ENCODE results near the gene CMA1. TPM values are rescaled to one million over a fixed set of nuclear protein-coding genes. Genes with fewer than 3 reads are reported as not detected.

Gene CMA1
- polyA plus RNA-seq, 3 donors: not detected

GRCh38 chr14:24513009-24513408, 4.9 kb upstream of the CMA1 start:
- Histone ChIP-seq H3K4me1 (ENCODE audit: control insufficient read depth in 1 of 2, insufficient read depth in 2 of 2, low read length in 2 of 2) (no peaks in the 10 kb centered on the region), H3K4me2 (replicated peaks; ENCODE audit: extremely low read depth, low read length, poor library complexity, severe bottlenecking) (no peak overlapping the region), H3K79me2 (ENCODE audit: insufficient read depth, low read length) (no peaks in the 10 kb centered on the region), H3K9me3 (replicated peaks in 1 of 2; ENCODE audit: control insufficient read depth in 1 of 2, insufficient read depth in 1 of 2, low read length in 2 of 2) (no peaks in the 10 kb centered on the region), H2AFZ (ENCODE audit: insufficient read depth, low read depth, low read length, poor library complexity, severe bottlenecking) (no peak overlapping the region), H3K27me3 (ENCODE audit: control insufficient read depth in 2 of 2, insufficient read depth in 2 of 2, low read length in 2 of 2) (no peaks in the 10 kb centered on the region), H4K20me1 (ENCODE audit: insufficient read depth, low read length) (no peaks in the 10 kb centered on the region), H3K27ac (ENCODE audit: low read depth in 1 of 2, low read length in 2 of 2) (no peak overlapping the region), H3K9ac (ENCODE audit: insufficient read depth, low read length, poor library complexity, severe bottlenecking) (no peak overlapping the region), H3K36me3 (replicated peaks in 1 of 2; ENCODE audit: control insufficient read depth in 1 of 2, insufficient read depth in 2 of 2, low read length in 2 of 2) (no peaks in the 10 kb centered on the region), H3K4me3 (replicated peaks in 1 of 3; ENCODE audit: low read depth in 2 of 3, low read length in 3 of 3) (no peak overlapping the region)
- Mint-ChIP-seq H3K4me3 (no peak overlapping the region), H3K36me3 (no peaks in the 10 kb centered on the region), H3K27me3 (ENCODE audit: low read depth in 3 of 3) (peaks cover 0 to 7% (median 4%) of the 10 kb centered on the region in 3 donors), H3K27ac (no peak overlapping the region), H3K9me3 (no peaks in the 10 kb centered on the region), H3K4me1 (no peaks in the 10 kb centered on the region)
- intact Hi-C loops (cut with micrococcal nuclease): no loop called here
- 60% methylated on average over 1 of the region's 2 CpGs for WGBS (ENCODE audit: insufficient coverage)
- no peak for DNase-seq
- no peak for TF ChIP-seq CTCF (IDR thresholded peaks at IDR 0.05)

GRCh38 chr14:24506443-24506842, 1.6 kb downstream of the CMA1 start:
- intact Hi-C loops (cut with micrococcal nuclease): no loop called here
- WGBS (ENCODE audit: insufficient coverage): 92% methylated on average over 5 of the region's 6 CpGs
- TF ChIP-seq CTCF (IDR thresholded peaks at IDR 0.05): no peak
- Histone ChIP-seq H3K4me2 (replicated peaks; ENCODE audit: extremely low read depth, low read length, poor library complexity, severe bottlenecking) (no peak overlapping the region), H3K36me3 (replicated peaks in 1 of 2; ENCODE audit: control insufficient read depth in 1 of 2, insufficient read depth in 2 of 2, low read length in 2 of 2) (no peaks in the 10 kb centered on the region), H4K20me1 (ENCODE audit: insufficient read depth, low read length) (no peaks in the 10 kb centered on the region), H3K79me2 (ENCODE audit: insufficient read depth, low read length) (no peaks in the 10 kb centered on the region), H3K4me3 (replicated peaks in 1 of 3; ENCODE audit: low read depth in 2 of 3, low read length in 3 of 3) (no peak overlapping the region), H3K4me1 (ENCODE audit: control insufficient read depth in 1 of 2, insufficient read depth in 2 of 2, low read length in 2 of 2) (no peaks in the 10 kb centered on the region), H3K9ac (ENCODE audit: insufficient read depth, low read length, poor library complexity, severe bottlenecking) (no peak overlapping the region), H3K9me3 (replicated peaks in 1 of 2; ENCODE audit: control insufficient read depth in 1 of 2, insufficient read depth in 1 of 2, low read length in 2 of 2) (no peaks in the 10 kb centered on the region), H3K27ac (ENCODE audit: low read depth in 1 of 2, low read length in 2 of 2) (no peak overlapping the region), H3K27me3 (ENCODE audit: control insufficient read depth in 2 of 2, insufficient read depth in 2 of 2, low read length in 2 of 2) (no peaks in the 10 kb centered on the region), H2AFZ (ENCODE audit: insufficient read depth, low read depth, low read length, poor library complexity, severe bottlenecking) (no peak overlapping the region)
- H3K27ac Mint-ChIP-seq: peak overlapping the region in 1 of 7 donors; percentile 72
- no peaks in the 10 kb centered on the region for H3K4me1 Mint-ChIP-seq
- H3K9me3 Mint-ChIP-seq: no peaks in the 10 kb centered on the region
- no peak for DNase-seq
- H3K4me3 Mint-ChIP-seq: no peak overlapping the region
- H3K27me3 Mint-ChIP-seq (ENCODE audit: low read depth in 3 of 3): peaks cover 2 to 8% (median 6%) of the 10 kb centered on the region in 3 donors
- no peaks in the 10 kb centered on the region for H3K36me3 Mint-ChIP-seq
